Chondrocyte (in vitro differentiated cells): ENCODE results near the gene NAA40. TPM values are rescaled to one million over a fixed set of nuclear protein-coding genes. Genes with fewer than 3 reads are reported as not detected.

Source experiments
- DNase-seq: peaks from one replicate; pipeline ENCODE4 v3.0.0; 2021; ENCODE audit warnings: mixed read lengths, low spot score
- H3K27ac Mint-ChIP-seq: one replicate; pipeline ENCODE4 v1.8.0; 2021; ENCODE audit warnings: mild to moderate bottlenecking, moderate library complexity, mixed read lengths; ENCODE audit not compliant: unreplicated experiment
- H3K27me3 Mint-ChIP-seq: 2 replicates; pipeline ENCODE4 v1.8.0; 2021; ENCODE audit warnings: low read depth, mixed read lengths
- H3K36me3 Mint-ChIP-seq: 2 replicates; pipeline ENCODE4 v1.8.0; 2021; ENCODE audit warnings: low read depth, mixed read lengths
- H3K4me1 Mint-ChIP-seq: 2 replicates; pipeline ENCODE4 v1.8.0; 2021; ENCODE audit warnings: low read depth, mild to moderate bottlenecking, mixed read lengths
- H3K4me3 Mint-ChIP-seq: one replicate; pipeline ENCODE4 v1.8.0; 2021; ENCODE audit warnings: mild to moderate bottlenecking, moderate library complexity, mixed read lengths; ENCODE audit not compliant: unreplicated experiment
- H3K9me3 Mint-ChIP-seq: 2 replicates; pipeline ENCODE4 v1.8.0; 2021; ENCODE audit warnings: low read depth, mixed read lengths
- total RNA-seq: library from RNA; stranded (reverse); gene quantifications from 3 replicates; pipeline ENCODE4 v1.2.1, GENCODE V29; 2021
- TF ChIP-seq, protein P1 (sequence below): fragments of 200-600 bp; sonication (generic); IDR thresholded peaks from 2 replicates; pipeline ENCODE4 v1.5.0; 2021; ENCODE audit warnings: antibody characterized with exemption, mild to moderate bottlenecking, moderate library complexity

The NAA40 gene
- total RNA-seq, 1 donor from 2014 or later = 17.7 TPM

DNA sequence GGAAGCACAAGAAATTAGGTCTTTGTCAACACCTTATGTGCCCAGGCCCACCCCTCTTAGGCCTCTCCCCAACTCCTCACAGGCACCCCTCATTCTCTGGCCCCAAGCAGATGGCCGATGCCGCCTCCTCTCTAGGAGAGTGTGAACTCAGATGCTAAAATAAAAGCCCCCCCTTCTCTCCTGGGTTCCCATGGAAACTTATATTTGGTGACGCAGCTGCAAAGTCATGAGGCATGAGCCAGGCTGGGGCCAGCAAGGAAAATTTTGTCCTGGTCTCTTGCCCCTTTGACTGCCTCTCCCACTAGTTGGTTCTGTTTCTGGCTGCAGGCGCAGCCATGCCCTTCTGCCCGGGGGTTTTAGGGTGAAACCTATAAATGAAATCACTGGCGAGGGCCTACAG, 33.6 kb upstream of the NAA40 start:
- DNase-seq = no peak
- TF ChIP-seq, protein P1, sequence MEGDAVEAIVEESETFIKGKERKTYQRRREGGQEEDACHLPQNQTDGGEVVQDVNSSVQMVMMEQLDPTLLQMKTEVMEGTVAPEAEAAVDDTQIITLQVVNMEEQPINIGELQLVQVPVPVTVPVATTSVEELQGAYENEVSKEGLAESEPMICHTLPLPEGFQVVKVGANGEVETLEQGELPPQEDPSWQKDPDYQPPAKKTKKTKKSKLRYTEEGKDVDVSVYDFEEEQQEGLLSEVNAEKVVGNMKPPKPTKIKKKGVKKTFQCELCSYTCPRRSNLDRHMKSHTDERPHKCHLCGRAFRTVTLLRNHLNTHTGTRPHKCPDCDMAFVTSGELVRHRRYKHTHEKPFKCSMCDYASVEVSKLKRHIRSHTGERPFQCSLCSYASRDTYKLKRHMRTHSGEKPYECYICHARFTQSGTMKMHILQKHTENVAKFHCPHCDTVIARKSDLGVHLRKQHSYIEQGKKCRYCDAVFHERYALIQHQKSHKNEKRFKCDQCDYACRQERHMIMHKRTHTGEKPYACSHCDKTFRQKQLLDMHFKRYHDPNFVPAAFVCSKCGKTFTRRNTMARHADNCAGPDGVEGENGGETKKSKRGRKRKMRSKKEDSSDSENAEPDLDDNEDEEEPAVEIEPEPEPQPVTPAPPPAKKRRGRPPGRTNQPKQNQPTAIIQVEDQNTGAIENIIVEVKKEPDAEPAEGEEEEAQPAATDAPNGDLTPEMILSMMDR = no peak
- Mint-ChIP-seq H3K4me3 (no peak overlapping the region), H3K27ac (no peak overlapping the region), H3K36me3 (peaks cover 23% of the 10 kb centered on the region), H3K9me3 (no peaks in the 10 kb centered on the region), H3K4me1 (peaks cover 2% of the 10 kb centered on the region), H3K27me3 (no peaks in the 10 kb centered on the region)

- no peak for DNase-seq
- Mint-ChIP-seq H3K27me3 (no peaks in the 10 kb centered on the region), H3K36me3 (peaks cover 18% of the 10 kb centered on the region), H3K4me3 (no peak overlapping the region), H3K27ac (no peak overlapping the region), H3K4me1 (peaks cover 3% of the 10 kb centered on the region), H3K9me3 (no peaks in the 10 kb centered on the region)
- TF ChIP-seq, protein P1 = no peak
These were observed 32.7 kb upstream of the NAA40 start for GRCh38 chr11:63906087-63906486.

- Mint-ChIP-seq H3K27ac (no peak overlapping the region), H3K4me1 (peaks cover 3% of the 10 kb centered on the region)
These were observed 32.2 kb upstream of the NAA40 start for GRCh38 chr11:63906585-63906984.

DNA sequence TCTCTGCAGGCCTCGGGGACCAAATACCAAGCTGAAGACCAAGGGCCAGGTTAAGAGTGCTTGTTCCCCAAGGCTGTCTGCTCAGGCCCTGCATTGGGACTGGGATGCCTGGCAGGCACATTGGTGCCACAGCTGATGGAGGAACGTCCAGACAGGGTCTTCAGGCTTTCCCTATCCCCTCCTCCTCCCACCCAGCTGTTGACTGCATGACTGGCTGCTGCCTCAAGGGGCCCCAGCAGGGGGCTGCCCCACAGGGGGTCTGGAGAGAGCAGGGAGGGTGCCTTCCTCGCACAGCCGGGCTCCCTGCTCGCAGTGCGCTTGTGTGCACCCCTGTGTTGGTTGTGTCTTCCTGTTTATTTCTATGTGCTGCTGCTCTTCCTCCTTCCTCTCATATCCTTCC, 31.7 kb upstream of the NAA40 start:
- H3K27ac Mint-ChIP-seq = no peak overlapping the region
- peaks cover 3% of the 10 kb centered on the region for H3K4me1 Mint-ChIP-seq

More at GRCh38 chr11:63906585-63906984, 32.2 kb upstream of the NAA40 start:
- Mint-ChIP-seq H3K27me3 (no peaks in the 10 kb centered on the region), H3K36me3 (peaks cover 17% of the 10 kb centered on the region), H3K4me3 (no peak overlapping the region), H3K9me3 (no peaks in the 10 kb centered on the region)
- DNase-seq = no peak
- TF ChIP-seq, protein P1 = peak; percentile 71

DNA sequence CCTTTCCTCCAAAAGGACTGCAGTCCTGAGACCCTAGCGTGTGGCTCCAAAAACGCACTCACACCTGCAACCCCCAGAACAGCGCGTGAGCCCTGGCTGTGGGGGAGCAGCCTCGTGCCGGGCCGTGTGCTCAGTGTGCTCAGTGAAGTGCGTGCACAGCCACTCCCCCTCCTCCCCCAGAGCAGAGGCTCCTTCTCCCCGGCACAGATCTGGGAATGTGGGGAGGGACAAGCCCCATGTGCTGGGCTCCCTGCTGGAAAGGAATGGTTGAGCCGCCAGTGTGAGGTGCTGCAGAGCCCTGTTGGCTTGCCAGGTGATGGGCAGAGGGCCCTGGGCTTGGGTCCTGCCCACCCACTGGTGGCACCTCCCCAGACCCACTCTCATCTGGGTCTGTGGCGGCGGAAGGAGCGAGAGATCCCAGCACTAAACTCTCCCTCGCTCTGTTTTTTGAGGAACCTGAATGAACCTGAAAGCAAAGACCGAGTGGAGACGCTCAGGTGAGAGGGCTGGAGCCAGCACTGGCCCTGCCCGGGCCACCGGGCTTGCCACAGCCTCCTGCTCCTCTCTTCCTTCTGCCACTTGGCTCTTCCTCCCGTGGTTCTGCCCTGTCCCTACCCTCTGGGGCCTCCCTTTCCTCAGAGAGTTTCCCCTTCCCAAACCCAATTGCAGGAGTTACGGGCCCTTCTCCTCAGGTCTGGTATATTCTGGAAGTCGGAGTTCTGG, 30.8 kb upstream of the NAA40 start:
- TF ChIP-seq, protein P1 = no peak
- H3K4me3 Mint-ChIP-seq = no peak overlapping the region
- peaks cover 15% of the 10 kb centered on the region for H3K36me3 Mint-ChIP-seq
- no peaks in the 10 kb centered on the region for H3K9me3 Mint-ChIP-seq
- H3K27me3 Mint-ChIP-seq = no peaks in the 10 kb centered on the region
- H3K4me1 Mint-ChIP-seq = peaks cover 3% of the 10 kb centered on the region
- no peak for DNase-seq
- no peak overlapping the region for H3K27ac Mint-ChIP-seq

More for the DNA sequence above, 31.7 kb upstream of the NAA40 start:
- TF ChIP-seq, protein P1 = no peak
- no peak for DNase-seq
- Mint-ChIP-seq H3K27me3 (no peaks in the 10 kb centered on the region), H3K9me3 (no peaks in the 10 kb centered on the region), H3K4me3 (no peak overlapping the region), H3K36me3 (peaks cover 17% of the 10 kb centered on the region)
